Loucy (cell line): ENCODE results near the gene ARHGAP36.

ENCODE experiments used
- H2AFZ ChIP-seq: fragments of 200-600 bp; sonication (generic); 2 replicates; pipeline ENCODE4 v1.6.0; 2016; ENCODE audit warnings: antibody characterized with exemption, mild to moderate bottlenecking, low read length, moderate library complexity
- H3F3A ChIP-seq: fragments of 200-600 bp; 2 replicates; pipeline ENCODE4 v1.6.0; 2016; ENCODE audit warnings: antibody characterized with exemption, low read depth, mild to moderate bottlenecking
- H3K27me3 ChIP-seq: fragments of 200-600 bp; sonication (generic); 2 replicates; pipeline ENCODE4 v1.6.1; 2014; ENCODE audit warnings: low read length, mild to moderate bottlenecking; ENCODE audit not compliant: insufficient read depth, poor library complexity, severe bottlenecking
- H3K36me3 ChIP-seq: fragments of 200-600 bp; sonication (generic); 2 replicates; pipeline ENCODE4 v1.6.1; 2016; ENCODE audit warnings: low read length; ENCODE audit not compliant: insufficient read depth
- H3K4me1 ChIP-seq: fragments of 200-600 bp; sonication (generic); 2 replicates; pipeline ENCODE4 v1.5.1; 2014; ENCODE audit warnings: low read length, mild to moderate bottlenecking; ENCODE audit not compliant: insufficient read depth, poor library complexity, severe bottlenecking
- H3K4me2 ChIP-seq: fragments of 200-600 bp; sonication (generic); 2 replicates; pipeline ENCODE4 v1.6.0; 2014; ENCODE audit warnings: antibody characterized with exemption, low read length, low read depth, mild to moderate bottlenecking; ENCODE audit not compliant: poor library complexity, severe bottlenecking
- H3K4me3 ChIP-seq: fragments of 200-600 bp; sonication (generic); 2 replicates; pipeline ENCODE4 v1.5.1; 2014; ENCODE audit warnings: low read length, mild to moderate bottlenecking, mixed read lengths; ENCODE audit not compliant: poor library complexity, severe bottlenecking
- H3K79me2 ChIP-seq: fragments of 200-600 bp; sonication (generic); 2 replicates; pipeline ENCODE4 v1.6.1; 2014; ENCODE audit warnings: low read length; ENCODE audit not compliant: insufficient read depth
- H3K9ac ChIP-seq: fragments of 200-600 bp; sonication (generic); 2 replicates; pipeline ENCODE4 v1.6.0; 2014; ENCODE audit warnings: mild to moderate bottlenecking, low read depth, low read length, moderate library complexity; ENCODE audit not compliant: poor library complexity, severe bottlenecking
- H3K9me2 ChIP-seq: fragments of 200-600 bp; sonication (generic); replicated peaks from 2 replicates; pipeline ENCODE4 v1.6.1; 2016; ENCODE audit warnings: low read depth, low read length, mixed read lengths
- H3K9me3 ChIP-seq: fragments of 200-600 bp; sonication (generic); 2 replicates; pipeline ENCODE4 v1.6.1; 2014; ENCODE audit warnings: mild to moderate bottlenecking, antibody characterized with exemption, low read length, low read depth; ENCODE audit not compliant: insufficient read depth
- H4K20me1 ChIP-seq: fragments of 200-600 bp; sonication (generic); 2 replicates; pipeline ENCODE4 v1.6.0; 2014; ENCODE audit warnings: antibody characterized with exemption, low read length, mild to moderate bottlenecking; ENCODE audit not compliant: insufficient read depth, poor library complexity, severe bottlenecking
- CTCF ChIP-seq: fragments of 200-600 bp; sonication (generic); conservative IDR thresholded peaks from 2 replicates; pipeline ENCODE4 v1.5.1; 2014; ENCODE audit warnings: mild to moderate bottlenecking, antibody characterized with exemption, low read length
- EZH2phosphoT487 ChIP-seq: fragments of 200-600 bp; IDR thresholded peaks from 2 replicates; pipeline ENCODE4 v1.6.1; 2018; ENCODE audit warnings: antibody characterized with exemption, mild to moderate bottlenecking, moderate library complexity, borderline replicate concordance

The ARHGAP36 gene

GRCh38 chrX:131041667-131042066 is 16.5 kb upstream of the ARHGAP36 start:
- no peaks in the 10 kb centered on the region for H3K36me3 ChIP-seq
- no peaks in the 10 kb centered on the region for H4K20me1 ChIP-seq
- TF ChIP-seq EZH2phosphoT487 (no peak), CTCF (no peak)
- no peak overlapping the region for H3K4me3 ChIP-seq
- H3K9me3 ChIP-seq = no peaks in the 10 kb centered on the region
- no peaks in the 10 kb centered on the region for H3K79me2 ChIP-seq
- H3K4me1 ChIP-seq = no peaks in the 10 kb centered on the region
- no peaks in the 10 kb centered on the region for H3F3A ChIP-seq
- H3K27me3 ChIP-seq = no peaks in the 10 kb centered on the region
- H3K4me2 ChIP-seq = no peak overlapping the region
- no peak overlapping the region for H3K9ac ChIP-seq
- no peaks in the 10 kb centered on the region for H3K9me2 ChIP-seq
- no peak overlapping the region for H2AFZ ChIP-seq

- H3K4me2 ChIP-seq = no peak overlapping the region
- H3F3A ChIP-seq = no peaks in the 10 kb centered on the region
- H3K27me3 ChIP-seq = no peaks in the 10 kb centered on the region
- no peak overlapping the region for H3K9ac ChIP-seq
- no peak overlapping the region for H2AFZ ChIP-seq
- H3K36me3 ChIP-seq = no peaks in the 10 kb centered on the region
- no peaks in the 10 kb centered on the region for H3K4me1 ChIP-seq
- H3K9me3 ChIP-seq = no peaks in the 10 kb centered on the region
- no peaks in the 10 kb centered on the region for H3K79me2 ChIP-seq
- no peaks in the 10 kb centered on the region for H3K9me2 ChIP-seq
- H3K4me3 ChIP-seq = no peak overlapping the region
- TF ChIP-seq EZH2phosphoT487 (no peak), CTCF (no peak)
- no peaks in the 10 kb centered on the region for H4K20me1 ChIP-seq
Measured at GRCh38 chrX:131045726-131046125, 12.4 kb upstream of the ARHGAP36 start.

GRCh38 chrX:131046596-131046995 is 11.6 kb upstream of the ARHGAP36 start:
- H3K4me2 ChIP-seq = no peak overlapping the region
- no peaks in the 10 kb centered on the region for H3K9me3 ChIP-seq
- no peaks in the 10 kb centered on the region for H3K9me2 ChIP-seq
- no peaks in the 10 kb centered on the region for H3K36me3 ChIP-seq
- H3K4me3 ChIP-seq = no peak overlapping the region
- no peaks in the 10 kb centered on the region for H3K27me3 ChIP-seq
- H3K9ac ChIP-seq = no peak overlapping the region
- no peaks in the 10 kb centered on the region for H4K20me1 ChIP-seq
- TF ChIP-seq EZH2phosphoT487 (no peak), CTCF (no peak)
- no peaks in the 10 kb centered on the region for H3K79me2 ChIP-seq
- no peak overlapping the region for H2AFZ ChIP-seq
- no peaks in the 10 kb centered on the region for H3F3A ChIP-seq
- H3K4me1 ChIP-seq = no peaks in the 10 kb centered on the region
